ENCODE data around the gene ADCY10.

DNA sequence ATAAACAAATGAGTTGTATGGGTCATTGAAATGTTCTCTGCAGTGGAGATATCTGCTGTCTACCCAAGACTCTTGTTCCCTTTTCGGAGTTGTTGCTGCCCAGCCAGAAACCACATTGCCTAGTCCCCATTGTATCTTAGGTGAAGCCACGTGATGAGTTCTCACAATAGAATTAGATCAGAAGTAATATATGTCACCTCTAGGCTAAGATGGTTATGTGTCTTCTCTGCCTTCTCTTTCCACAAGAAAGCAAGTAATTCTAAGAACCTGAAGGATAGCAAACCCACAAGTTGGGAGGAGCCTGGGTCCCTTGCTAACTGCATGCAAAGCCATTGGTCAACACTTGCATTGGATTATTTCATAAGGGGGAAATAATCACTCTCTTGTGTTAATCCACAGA is 76.6 kb downstream of the ADCY10 start:
- TF ChIP-seq EP300 (IDR thresholded peaks at IDR 0.05) (no peak), POLR2A (IDR thresholded peaks at IDR 0.05) (no peak)
- TF ChIP-seq, protein P1, sequence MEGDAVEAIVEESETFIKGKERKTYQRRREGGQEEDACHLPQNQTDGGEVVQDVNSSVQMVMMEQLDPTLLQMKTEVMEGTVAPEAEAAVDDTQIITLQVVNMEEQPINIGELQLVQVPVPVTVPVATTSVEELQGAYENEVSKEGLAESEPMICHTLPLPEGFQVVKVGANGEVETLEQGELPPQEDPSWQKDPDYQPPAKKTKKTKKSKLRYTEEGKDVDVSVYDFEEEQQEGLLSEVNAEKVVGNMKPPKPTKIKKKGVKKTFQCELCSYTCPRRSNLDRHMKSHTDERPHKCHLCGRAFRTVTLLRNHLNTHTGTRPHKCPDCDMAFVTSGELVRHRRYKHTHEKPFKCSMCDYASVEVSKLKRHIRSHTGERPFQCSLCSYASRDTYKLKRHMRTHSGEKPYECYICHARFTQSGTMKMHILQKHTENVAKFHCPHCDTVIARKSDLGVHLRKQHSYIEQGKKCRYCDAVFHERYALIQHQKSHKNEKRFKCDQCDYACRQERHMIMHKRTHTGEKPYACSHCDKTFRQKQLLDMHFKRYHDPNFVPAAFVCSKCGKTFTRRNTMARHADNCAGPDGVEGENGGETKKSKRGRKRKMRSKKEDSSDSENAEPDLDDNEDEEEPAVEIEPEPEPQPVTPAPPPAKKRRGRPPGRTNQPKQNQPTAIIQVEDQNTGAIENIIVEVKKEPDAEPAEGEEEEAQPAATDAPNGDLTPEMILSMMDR (IDR thresholded peaks at IDR 0.05), result no peak
